HG03064 (cell line): Measurements from ENCODE around the gene CACNA2D4.

Experiments
- ATAC-seq: cut with Tn5 transposase; IDR thresholded peaks from one replicate; pipeline ENCODE4 v1.9.1; 2021; ENCODE audit warnings: low read depth; ENCODE audit not compliant: unreplicated experiment

CACNA2D4 gene

DNA sequence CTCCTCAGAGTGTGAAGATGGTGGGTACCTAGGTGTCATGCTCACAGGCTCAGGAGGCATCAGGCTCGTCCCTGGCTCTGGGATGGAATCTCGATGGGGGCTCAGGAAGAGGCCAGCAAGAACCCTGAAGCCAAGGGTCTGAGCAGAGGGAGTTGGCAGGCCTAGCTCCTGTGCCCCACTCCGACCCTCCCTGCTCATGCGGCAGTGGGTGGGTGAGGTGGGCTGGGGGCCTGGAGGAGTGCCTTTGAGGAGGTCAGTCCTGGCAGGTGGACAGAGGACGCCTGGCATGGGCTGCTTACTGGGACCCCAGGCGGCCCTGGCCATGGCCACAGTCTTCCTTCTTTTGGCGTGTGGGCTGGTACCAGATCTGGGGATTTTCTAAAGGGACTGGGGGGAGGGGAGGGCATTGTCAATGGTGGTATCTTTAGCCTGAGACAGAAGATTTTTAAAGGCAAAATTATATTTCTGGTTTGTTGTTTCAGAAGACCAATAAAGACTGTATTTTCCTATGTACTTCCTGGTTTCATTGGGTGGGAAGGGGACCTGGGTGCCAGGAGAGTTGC lies 82.1 kb downstream of the CACNA2D4 start:
- ATAC-seq = no peak

DNA sequence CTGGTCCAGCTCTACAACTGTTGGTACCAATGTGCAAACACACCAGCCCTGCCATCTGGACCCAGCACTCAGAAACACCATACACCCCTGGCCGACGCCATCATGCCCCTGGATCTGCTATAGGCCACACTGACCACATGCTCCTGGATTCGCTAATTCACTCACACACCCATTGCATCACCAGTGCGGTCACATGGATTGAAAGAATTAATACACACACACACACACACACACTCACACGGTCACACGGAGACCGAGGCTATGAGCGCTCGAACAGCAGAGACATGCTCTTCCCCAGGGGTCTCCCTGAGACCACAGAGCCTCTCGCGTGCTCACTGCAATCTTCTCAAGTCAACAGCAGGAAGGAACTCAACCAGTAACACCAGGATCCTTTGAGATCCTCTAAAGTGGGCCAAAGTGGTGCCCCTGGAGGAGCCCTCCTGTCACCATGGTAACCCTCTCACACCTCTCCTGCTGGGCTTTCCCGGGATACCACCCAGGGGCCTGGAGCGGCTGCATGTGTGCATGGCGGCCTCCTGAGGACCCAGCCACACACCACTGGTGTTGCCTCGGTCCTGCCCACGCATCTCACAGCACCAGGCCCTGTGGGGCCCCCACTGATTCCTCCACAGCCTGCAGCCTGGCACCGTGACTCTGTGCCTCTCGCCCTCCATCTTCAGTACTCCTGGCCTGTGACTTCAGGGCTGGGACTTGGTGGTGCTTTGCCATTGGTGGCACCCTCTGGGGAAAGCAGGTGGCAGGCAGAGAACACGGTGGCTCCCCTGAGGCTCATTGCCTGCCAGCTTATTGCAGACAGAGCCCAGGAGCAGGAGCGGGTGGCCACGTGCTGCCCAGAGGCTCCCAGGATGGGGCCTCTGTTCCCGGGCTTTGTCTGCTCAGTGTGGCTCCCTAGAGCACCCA lies 83.0 kb downstream of the CACNA2D4 start:
- no peak for ATAC-seq

DNA sequence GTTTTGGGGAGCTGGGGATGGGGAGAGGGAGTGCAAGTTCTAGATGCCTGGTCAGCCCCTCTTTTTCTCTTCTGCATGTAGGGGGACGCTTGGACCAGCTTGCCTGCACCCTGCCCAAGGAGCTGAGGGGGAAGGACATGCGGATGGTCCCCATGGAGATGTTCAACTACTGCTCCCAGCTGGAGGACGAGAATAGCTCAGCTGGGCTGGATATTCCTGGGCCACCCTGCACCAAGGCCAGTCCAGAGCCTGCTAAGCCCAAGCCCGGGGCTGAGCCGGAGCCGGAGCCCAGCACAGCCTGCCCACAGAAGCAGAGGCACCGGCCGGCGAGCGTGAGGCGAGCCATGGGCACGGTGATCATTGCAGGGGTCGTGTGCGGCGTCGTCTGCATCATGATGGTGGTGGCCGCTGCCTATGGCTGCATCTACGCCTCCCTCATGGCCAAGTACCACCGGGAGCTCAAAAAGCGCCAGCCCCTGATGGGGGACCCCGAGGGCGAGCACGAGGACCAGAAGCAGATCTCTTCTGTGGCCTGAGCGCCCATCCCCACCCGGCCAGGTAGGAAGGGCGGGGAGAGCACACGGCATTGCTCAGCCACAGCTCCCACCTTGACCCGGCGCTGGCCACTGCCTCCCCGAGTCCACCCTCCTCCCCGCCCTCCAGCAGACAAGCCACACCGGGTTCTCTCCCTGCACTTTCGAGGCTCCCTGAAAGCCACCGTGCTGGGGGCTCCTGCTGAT lies 84.1 kb downstream of the CACNA2D4 start:
- no peak for ATAC-seq

DNA sequence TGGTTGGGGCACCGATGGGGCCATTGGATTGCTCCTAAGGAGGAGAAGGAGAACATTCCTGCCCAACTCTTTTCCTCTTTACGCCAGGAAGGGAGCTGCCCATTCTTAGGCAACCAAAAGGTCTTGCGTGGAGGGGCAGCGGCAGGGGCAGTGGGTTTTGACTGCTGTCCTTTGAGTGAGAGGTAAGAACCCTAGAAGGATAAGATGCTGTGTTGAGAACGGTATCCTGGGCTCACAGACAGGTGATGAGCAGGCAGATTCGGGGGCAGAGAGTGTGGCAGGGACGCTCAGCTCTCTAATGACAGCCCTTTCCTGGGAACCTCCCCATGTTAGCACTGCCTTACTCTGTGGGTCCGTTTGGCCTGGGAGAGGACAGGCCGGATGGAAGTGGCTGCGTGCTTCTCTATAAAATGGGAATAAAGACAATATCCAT lies 84.8 kb downstream of the CACNA2D4 start:
- no peak for ATAC-seq

DNA sequence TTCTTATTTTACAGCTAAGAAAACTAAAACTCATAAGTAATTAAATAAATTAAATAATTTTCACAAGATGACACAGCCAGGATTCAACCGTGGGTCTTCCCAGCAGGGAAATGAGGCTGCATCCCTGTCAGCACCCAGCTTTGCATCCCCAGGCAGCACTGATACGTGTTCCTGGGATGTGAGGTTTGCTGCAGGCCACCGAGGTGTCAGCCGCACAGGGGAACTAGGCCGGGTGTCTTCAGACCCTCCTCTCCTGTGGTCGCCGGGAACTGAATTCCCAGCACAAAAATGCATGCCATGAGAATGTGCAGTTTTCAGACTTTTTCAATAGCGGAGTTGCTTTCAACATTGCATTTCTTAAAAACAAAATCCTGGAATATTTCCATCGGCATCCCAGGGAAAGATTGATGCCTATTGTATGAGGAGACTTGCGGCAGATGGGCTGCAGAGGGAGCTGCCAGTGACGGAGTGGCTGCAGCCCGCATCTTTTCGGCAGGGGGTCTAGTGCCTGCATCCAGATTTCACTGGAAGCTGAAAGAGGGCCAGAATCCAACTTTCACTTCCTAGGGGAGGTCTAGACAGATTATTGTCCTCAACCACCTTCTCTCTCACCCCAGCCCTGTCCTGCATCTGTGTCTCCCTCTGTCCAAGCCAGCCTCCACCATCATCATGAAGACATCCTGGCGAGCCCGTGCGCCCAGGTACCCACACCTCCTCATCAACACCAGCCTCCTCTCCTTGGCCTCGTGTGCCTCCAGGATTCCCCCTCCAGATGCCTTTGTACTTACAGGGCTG lies 85.5 kb downstream of the CACNA2D4 start:
- no peak for ATAC-seq

DNA sequence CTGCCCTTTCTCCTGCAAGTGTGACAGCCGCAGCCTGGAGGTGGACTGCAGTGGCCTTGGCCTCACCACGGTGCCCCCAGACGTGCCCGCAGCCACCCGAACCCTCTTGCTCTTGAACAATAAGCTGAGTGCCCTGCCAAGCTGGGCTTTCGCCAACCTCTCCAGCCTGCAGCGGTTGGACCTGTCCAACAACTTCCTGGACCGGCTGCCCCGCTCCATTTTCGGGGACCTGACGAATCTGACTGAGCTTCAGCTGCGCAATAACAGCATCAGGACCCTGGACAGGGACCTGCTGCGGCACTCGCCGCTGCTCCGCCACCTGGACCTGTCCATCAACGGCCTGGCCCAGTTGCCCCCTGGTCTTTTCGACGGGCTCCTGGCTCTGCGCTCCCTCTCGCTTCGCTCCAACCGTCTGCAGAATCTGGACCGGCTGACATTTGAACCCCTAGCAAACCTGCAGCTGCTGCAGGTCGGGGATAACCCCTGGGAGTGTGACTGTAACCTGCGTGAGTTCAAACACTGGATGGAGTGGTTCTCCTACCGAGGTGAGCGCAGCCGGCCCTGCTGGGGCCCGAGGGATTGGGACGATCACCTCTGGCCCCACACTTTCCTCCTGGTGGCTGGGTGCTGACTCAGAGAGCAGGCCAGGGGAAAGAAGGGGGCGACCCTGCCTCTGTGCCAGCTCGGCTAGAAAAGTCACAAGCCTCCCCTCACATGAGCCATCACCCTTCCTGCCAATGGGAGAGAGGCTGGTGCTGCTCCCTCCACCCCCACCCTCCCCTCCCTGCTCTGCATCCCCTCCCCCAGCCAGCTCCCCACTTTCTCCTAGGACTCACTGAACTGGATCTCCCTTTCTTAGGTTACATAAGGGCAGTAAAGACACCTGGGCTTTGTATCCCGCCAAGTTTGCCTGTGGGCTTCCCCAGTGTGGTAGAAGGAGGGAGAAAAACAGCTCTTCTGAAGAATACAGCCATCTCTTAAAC lies 87.2 kb downstream of the CACNA2D4 start:
- no peak for ATAC-seq

DNA sequence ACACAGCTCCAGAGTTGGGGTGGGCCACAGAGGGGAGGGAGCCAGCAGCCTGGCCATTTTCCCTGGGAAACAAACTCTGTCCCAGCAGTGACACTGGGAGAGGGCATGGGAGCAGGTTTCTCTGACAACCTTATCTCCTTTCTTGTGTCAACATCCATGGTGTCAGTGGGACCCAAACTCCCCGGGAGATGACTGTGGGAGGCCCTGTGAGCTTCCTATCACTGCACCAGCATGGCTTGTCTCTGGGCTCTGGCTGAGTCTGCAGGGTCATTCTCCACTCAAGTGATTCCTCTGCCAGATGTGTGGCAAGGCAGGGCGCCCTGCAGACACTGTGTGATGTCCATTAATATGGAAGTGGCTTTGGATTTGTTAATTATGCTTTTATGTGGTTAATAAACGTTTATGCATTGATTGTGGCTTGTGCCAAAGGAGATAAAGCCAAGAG lies 88.0 kb downstream of the CACNA2D4 start:
- no peak for ATAC-seq

DNA sequence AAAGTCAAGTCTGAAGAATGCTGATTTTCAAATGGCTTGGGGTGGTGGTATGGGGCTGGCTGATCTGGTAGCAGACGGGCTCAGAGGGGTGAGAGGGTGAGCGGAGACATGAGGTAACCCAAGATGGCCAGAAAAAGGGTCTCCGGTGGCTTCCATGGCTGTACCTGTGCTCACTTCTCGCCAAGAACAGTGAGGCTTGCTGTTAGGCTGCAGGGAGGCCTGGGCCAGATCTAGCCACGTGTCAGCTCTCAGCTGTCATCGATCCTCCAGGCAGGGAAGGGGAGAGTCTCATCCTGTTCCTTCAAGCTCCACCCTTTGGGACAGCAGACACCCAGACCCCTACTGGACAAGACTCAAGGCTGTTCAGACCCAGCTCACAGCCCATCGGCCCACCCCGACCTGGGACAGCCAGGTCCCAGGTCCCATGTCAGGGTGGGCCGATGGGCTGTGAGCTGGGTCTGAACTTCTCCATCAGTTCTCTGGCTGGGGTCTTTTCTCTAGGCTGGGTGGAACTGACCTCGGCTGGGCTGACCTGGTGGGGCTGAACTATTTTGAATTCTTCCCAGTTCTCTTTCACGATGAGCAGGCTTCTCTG lies 89.0 kb downstream of the CACNA2D4 start:
- no peak for ATAC-seq

DNA sequence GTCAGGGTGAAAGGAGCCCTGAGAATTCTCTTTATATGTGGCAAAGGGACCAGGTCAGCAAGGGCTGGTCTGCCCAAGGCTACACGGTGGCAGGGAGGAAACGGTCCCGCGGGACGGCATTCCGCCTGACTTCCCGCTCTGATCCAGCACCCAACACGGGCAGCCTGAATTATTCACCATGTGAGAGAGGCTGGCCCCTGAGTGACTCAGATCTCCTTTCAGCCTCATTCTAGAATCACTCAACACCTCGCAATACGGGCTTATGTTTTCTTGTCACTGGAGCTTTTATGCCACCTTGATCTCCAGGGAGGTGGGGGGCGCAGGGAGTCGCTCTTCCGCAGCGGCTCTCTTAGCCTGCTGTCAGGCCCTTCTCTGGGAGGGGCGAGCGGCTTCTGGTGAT lies 89.6 kb downstream of the CACNA2D4 start:
- no peak for ATAC-seq

DNA sequence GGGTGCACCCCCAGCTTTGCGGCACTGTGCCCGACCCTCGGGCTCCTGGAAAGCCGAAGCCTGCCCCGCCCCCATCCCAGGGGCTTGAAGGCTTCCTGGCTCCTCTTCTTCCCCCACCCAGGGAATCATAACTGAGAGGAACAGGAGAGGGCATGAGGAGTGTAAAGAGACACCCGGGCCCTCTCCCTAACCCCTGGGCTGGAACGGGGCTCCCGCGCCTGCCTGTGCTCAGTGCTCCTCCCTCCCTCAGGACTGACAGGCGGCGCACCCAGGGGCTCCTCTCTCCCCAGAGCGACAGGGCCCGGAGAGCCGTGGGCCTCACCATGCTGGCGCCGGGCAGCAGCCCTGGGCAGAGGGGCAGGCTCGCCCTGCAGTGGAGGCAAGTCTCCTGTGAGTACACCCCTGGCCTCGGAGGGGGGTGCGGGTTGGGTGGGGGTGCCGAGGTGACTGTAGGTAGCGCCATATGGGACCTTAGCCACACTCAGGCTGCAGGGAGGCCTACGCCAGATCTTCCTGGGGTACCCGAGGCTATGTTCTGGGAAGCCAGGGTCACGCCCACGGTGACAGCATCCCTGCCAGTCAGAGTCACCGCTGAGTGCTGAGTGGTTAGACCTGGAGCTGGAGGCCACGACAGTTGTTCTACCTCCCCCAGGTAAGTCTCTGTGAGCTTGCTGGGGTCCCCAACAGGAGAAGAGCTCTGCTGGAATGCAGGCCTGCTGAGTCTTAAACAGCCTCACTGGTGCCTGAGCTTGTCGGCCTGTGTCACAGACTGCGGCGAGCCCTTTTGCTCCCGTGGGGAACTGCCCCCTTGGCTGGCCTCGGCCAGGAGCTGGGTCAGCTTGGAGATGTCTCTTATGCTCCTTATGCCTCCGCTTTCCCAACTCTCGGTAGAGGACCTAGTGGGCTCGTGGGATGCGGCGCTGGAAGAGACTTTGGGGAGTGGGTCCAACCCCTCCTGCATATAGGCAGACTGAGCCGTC lies 90.3 kb downstream of the CACNA2D4 start:
- ATAC-seq = no peak

DNA sequence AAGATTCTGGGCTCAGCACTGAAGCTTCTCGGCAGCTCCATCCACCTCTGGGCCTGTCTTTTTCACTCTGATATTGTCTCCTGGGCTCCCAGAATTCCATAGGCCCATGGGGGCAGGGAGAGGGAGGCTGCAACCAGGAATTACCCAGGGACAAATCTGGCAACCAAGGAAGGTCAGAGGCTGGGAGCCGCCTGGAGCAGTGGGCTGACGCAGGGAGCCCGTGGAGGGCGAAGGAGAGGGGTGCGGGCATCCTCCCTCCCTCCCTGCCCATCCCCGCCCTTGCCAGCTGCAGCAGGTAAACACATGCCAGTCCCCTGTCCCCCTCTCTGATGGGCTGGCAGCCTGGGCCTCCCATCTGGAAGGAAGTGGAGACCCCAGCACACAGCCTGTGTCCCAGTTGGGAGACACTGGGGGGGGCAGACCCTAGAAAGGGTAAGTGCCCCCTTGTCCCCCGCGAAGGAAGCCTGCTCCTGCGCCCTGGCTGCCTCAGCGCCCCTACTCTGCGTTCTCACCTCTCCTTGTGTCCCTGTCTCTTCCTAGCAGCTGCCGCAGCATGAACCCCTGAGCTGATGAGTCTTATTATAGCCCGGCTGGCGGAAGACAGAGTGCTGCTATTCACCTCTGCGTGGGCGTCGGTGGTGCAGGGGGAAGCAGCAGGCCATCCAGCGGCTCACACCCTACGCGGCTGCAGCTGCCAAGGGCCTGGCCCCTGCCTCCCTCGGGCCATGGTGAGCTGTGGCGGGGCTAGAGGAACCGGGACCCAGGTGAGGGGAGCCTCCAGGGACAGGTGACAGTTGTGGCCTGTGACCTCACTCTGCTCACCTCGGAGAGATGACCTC lies 91.4 kb downstream of the CACNA2D4 start:
- ATAC-seq = no peak

DNA sequence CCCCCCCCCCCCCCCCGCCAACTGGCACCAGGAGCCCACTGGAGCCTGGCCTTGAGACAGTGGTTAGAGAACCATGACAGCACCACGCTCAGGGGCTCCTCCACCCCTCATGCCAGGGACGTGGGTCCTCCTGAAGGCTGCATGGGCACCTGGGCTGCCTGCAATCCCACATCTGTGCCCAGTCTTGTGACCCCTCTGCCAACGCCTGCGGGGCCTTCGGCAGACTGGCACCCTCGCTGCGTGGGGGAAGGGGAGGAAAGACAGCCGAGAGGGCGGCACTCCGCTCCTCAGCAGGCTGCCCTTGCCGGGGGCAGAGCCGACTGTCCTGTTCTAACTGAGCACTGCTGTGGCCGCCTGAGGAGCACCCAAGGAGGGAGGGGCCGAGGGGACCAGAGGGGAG lies 92.1 kb downstream of the CACNA2D4 start:
- ATAC-seq = no peak

DNA sequence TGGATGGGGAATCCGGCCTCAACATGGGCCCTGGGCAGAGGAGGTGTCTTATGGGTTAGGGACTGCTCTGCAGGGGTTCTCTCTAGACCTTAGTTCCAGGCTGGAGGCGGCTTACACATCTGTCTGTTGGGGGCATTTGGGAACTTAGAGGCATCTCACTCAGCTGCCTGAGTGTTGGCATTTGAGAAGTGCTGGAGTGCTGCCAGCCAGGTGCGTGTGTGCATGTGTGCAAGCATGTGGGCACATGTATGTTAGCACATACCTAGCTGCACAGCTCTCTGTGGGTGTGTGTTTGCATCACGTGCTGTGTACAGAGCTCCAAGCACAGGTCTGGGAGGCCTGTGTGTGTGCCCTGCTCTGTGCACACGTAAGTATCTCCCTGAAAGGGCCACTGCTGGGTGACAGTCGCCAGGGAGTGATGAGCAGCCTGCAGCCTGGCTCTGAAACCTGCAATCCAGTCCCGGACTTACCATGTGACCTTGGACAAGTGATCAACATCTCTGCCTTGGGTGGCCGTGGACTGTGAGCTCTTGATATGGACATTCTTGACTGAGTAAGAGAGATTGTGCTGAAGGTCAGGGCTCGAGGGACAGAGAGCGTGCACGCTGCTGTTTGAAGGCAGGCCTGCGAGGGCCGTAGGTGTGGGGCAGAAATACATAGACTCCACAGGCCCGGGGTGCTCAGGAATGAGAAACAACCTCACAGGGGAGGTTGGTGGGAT lies 92.9 kb downstream of the CACNA2D4 start:
- ATAC-seq = no peak

DNA sequence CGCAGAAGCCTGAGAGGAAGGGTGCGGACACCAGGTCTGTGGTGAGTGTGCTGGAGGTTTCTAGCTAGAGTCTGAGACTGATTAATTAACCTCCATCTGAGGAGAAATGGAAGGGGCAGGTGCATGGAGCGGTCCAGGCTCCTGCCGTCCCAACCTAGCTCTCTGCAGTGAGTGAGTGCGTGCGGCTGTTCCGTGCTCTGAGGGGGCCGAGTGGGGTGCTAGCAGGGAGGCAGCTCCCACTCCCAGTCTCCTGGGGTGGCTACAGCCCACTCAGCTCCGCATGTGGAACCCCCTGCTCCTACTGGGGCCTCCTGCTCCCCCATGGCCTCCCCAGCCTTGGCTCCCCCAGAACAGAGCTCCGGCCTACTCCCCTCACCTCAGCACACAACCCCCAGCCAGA lies 95.2 kb downstream of the CACNA2D4 start:
- no peak for ATAC-seq

DNA sequence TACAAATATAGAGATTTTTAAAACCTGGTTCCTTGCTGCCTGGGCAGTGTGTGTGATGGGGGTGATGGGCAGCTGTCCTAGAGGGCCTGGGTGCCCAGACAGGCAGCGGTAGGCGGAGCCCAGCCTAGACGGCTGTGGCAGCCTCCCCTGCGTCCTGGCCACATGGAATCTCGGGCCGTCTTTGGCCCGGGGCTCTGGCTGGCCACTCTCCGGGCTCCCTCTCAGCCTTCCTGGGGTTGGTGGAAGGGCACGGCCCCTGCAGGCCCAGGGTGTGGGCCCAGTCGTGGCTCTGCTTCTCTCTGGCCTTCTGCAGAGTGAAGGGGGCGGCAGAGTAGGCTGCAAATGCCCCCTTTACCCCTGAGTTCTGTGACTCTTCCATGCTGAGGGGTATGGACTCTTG lies 95.8 kb downstream of the CACNA2D4 start:
- ATAC-seq = no peak

DNA sequence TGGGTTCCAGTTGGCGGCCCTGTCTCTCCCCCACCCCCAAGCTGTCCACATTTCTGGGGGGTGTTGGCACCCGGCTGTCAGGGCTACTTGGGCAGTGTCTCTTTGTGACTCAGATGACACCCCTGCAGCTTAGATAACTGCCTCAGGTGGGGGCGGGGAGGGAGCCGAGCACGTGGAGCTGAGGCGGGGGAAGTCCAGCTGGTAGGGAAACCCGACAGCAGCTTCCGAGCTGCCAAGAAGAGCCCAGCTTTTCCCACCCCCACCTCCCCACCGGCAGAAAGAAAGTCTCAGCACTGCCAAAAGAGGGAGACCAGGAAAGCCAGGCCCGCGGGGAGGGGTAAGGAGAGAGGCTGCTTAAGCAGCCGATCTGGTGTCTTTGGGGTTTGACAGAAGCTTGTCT lies 96.6 kb downstream of the CACNA2D4 start:
- ATAC-seq = no peak
